Activated T-helper 1 cell treated with Interleukin-2 at 50 U/mL for 16 hours (primary cell): ENCODE data around the gene SRCIN1.
"Not testable (repeated sequence)": the region's sequence is repeated elsewhere in the genome, so short reads cannot be mapped to it uniquely, and the experiment has no call there.

Experiments
- DNase-seq: peaks from one replicate; pipeline ENCODE4 v3.0.0-alpha.2; 2020; ENCODE audit warnings: low read depth

SRCIN1 gene, protein sequence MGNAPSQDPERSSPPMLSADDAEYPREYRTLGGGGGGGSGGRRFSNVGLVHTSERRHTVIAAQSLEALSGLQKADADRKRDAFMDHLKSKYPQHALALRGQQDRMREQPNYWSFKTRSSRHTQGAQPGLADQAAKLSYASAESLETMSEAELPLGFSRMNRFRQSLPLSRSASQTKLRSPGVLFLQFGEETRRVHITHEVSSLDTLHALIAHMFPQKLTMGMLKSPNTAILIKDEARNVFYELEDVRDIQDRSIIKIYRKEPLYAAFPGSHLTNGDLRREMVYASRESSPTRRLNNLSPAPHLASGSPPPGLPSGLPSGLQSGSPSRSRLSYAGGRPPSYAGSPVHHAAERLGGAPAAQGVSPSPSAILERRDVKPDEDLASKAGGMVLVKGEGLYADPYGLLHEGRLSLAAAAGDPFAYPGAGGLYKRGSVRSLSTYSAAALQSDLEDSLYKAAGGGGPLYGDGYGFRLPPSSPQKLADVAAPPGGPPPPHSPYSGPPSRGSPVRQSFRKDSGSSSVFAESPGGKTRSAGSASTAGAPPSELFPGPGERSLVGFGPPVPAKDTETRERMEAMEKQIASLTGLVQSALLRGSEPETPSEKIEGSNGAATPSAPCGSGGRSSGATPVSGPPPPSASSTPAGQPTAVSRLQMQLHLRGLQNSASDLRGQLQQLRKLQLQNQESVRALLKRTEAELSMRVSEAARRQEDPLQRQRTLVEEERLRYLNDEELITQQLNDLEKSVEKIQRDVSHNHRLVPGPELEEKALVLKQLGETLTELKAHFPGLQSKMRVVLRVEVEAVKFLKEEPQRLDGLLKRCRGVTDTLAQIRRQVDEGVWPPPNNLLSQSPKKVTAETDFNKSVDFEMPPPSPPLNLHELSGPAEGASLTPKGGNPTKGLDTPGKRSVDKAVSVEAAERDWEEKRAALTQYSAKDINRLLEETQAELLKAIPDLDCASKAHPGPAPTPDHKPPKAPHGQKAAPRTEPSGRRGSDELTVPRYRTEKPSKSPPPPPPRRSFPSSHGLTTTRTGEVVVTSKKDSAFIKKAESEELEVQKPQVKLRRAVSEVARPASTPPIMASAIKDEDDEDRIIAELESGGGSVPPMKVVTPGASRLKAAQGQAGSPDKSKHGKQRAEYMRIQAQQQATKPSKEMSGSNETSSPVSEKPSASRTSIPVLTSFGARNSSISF

GRCh38 chr17:38605841-38606645 lies at the start of gene SRCIN1:
Gene SRCIN1, minus strand, starts transcription at chr17:38605952. Its CDS starts 247 bp downstream, at chr17:38605705.
- peak; percentile 15 for DNase-seq

- no peak for DNase-seq
These were observed 49.0 kb upstream of the SRCIN1 start for GRCh38 chr17:38654411-38655398.

DNA sequence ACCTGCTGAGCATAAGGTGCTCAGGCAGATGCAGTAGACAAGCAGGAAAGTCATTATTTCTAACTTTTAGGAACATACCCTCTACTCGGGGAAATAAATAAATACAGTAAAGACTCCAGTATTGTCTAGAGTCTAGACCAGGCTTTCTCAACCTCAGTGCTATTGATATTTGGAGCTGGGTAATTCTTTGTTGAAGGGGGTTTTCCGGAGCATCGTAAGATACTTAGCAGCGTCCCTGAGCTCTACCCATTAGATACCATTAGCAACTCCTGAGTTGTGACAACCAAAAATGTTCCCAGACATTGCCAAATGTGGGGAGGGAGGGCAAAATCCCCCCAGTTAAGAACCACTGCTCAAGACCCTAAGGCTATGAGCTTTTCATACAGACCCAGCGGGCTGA lies 47.9 kb upstream of the SRCIN1 start:
- no peak for DNase-seq

- DNase-seq, result no peak
These were observed 47.5 kb upstream of the SRCIN1 start for GRCh38 chr17:38653230-38653629.

DNA sequence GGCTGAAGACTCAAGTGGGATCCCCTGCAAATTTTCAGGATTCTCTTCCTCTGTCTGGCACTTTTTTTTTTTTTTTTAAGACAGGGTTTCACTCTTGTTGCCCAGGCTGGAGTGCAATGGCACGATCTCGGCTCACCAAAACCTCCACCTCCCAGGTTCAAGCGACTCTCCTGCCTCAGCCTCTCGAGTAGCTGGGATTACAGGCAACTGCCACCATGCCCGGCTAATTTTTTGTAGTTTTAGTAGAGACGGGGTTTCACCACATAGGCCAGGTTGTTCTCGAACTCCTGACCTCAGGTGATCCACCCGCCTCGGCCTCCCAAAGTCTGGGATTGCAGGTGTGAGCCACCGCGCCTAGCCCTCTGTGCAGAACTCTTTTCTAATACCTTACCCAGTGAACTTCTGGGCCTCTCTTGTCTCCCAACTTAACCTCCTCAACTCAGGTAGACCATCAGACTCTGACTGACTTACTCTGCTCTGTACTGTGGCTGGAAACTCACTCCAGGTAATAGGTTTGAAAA lies 45.0 kb upstream of the SRCIN1 start:
- DNase-seq, result not testable (repeated sequence)

GRCh38 chr17:38637951-38638350 lies 32.2 kb upstream of the SRCIN1 start:
- no peak for DNase-seq

GRCh38 chr17:38636054-38636453 lies 30.3 kb upstream of the SRCIN1 start:
- DNase-seq, result no peak

DNA sequence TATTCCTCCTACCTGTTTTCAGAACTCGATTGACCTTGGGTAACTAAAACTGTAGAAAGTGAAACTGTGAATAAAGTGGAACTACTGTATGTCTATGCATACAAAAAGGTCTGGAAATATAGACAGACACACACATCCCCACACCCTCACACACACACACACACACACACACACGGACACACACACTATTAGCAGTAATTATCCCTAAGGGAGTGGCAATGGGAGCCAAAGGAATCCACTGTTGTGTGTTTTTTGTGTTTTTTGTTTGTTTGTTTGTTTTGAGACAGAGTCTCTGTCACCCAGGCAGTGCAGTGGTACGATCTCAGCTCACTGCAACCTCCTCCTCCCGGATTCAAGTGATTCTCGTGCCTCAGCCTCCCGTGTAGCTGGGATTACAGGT lies 26.6 kb upstream of the SRCIN1 start:
- no peak for DNase-seq

DNA sequence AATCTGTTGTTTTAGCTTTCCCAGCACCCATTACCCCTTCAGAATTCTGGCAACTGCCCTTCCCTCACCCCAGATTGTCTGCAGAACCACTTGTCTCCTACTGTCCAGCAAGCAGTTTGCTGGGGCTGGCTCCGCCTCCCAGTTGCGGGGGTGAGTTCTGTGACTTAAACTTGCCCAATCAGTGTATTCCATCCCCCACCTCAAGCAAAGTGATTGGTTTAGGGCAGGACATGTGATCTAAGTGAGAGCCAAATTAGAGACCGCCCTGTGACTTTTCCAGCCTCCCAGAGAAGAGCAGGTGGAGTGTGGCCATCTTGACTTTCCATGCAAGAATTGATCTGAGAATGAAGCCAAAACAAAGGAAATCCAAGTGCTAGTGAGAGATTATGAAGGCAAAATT lies 22.7 kb upstream of the SRCIN1 start:
- DNase-seq, result no peak

DNA sequence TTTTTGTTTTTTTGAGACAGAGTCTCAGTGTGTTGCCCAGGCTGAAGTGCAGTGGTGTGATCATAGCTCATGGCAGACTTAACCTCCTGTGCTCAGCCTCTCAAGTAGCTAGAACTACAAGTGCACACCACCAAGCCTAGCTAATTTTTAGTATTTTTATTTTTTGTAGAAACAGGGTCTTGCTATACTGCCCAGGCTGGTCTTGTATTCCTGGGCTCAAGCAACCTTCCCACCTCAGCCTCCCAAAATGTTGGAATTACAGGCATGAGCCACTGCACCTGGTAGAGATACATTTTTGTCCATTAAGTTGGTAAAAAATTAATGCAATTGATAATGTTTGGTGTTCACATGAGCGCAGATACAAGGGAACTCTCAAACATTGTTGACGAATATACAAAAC lies 22.2 kb upstream of the SRCIN1 start:
- DNase-seq, result no peak

DNA sequence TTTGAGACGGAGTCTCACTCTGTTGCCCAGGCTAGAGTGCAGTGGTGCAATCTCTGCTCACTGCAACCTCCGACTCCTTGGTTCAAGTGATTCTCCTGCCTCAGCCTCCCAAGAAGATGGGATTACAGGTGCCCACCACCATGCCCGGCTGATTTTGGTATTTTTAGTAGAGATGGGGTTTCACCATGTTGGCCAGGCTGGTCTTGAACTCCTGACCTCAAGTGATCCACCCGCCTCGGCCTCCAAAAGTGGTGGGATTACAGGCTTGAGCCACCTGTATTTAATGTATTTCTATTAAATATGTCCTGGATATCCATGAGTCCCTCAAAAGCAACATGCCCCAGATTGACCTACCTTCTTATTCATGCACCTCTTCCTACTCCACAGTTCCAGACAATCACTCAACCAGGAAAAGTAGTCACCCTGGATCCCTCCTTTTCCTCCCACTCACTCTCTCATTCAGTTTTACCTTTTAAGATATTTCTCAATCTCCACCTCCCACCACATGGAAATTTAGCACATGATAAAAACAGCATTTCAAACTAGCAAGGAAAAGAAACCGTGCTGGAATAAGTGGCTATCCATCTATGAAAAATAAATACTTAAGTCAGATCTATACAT lies 21.0 kb upstream of the SRCIN1 start:
- DNase-seq, result not testable (repeated sequence)

- no peak for DNase-seq
These were observed 19.7 kb upstream of the SRCIN1 start for GRCh38 chr17:38625482-38625881.

DNA sequence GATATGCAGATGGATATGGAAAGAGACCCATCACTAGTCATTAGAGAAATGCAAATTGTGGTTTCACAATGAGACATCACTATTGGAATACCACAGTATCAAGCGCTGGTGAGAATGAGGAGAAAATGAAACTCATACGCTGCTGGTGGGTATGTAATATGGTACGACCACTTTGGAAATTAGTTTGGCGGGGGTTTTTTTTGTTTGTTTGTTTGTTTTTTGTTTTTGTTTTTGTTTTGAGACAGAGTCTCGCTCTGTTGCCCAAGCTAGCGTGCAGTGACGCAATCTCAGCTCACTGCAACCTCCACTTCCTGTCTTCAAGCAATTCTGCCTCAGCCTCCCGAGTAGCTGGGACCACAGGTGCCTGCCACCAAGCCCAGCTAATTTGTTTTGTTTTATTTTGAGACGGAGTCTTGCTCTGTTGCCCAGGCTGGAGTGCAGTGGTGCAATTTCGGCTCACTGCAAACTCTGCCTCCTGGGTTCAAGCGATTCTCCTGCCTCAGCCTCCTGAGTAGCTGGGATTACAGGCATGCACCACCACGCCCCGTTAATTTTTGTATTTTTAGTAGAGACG lies 19.1 kb upstream of the SRCIN1 start:
- DNase-seq, result not testable (repeated sequence)

- DNase-seq, result no peak
These were observed 15.8 kb upstream of the SRCIN1 start for GRCh38 chr17:38621538-38621937.

DNA sequence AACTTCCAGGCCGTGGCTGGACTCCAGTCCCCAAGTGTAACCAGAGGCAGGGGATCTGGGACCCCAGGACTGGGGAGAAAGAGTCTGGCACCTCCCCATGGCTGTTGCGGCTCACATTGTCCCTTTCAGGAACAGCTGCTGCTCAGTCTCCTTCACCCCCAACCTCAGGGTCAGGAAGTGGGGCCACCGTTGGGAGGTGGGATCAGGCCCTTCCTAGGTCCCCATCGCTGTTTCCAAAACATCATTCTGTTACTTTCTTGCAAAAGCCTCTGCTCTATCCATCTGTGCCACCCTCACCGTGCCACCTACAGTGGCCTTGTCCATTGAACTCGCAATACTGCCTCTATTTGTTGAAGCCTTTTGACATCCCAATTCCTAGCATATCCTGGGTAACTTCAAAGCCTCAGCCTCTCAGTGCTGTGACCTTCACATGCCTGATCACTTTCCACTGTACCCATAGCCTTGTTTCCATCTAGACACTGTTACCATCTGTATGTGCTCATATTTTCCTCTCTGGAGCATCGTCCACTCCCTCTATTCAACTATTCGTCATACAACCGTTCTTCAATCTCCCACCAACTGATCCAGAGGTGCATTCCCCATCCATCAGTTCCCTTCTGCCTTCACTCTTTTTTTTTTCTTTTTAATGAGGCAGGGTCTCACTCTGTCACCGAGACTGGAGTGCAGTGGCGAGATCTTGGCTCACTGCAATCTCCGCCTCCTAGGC lies 15.0 kb upstream of the SRCIN1 start:
- no peak for DNase-seq

GRCh38 chr17:38619937-38620550 lies 14.3 kb upstream of the SRCIN1 start:
- DNase-seq, result no peak

- no peak for DNase-seq
These were observed 13.7 kb upstream of the SRCIN1 start for GRCh38 chr17:38619451-38619795.
